Keratinocyte (primary cell): ENCODE measurements around the gene WDSUB1.

Experiments used
- EZH2 ChIP-seq: IDR thresholded peaks from one replicate; pipeline ENCODE4 v1.6.1; 2012; ENCODE audit warnings: inconsistent platforms, mild to moderate bottlenecking, low read length, moderate library complexity
- TF ChIP-seq, protein P1 (sequence below), 3 experiments: IDR thresholded peaks in 1 of 3; conservative IDR thresholded peaks in 1 of 3; optimal IDR thresholded peaks in 1 of 3; 2 replicates in 2 of 3; 3 replicates in 1 of 3; pipeline versions ENCODE3 to v1.5.1; 2011; ENCODE audit warnings: low read length in 3 of 3, mild to moderate bottlenecking in 3 of 3, moderate library complexity in 2 of 3, control low read depth in 1 of 3, inconsistent platforms in 1 of 3; ENCODE audit not compliant: insufficient read depth in 2 of 3; ENCODE audit errors: extremely low read depth in 1 of 3

DNA sequence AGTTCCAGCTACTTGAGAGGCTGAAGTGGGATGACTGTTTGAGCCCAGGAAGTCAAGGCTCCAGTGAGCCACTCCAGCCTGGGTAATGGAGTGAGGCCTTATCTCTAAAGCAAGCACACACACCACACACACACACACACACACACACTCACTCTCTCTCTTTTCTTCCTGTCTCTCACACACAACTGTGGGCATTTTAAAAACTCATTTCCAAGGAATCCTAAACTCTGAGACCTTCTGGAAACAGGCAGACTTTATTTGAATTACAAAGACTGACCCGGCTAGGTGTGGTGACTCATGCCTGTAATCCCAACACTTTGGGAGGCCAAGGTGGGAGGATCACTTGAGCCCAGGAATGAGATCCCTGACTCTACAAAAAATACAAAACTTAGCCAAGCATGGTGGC is 21.3 kb downstream of the WDSUB1 start:
- TF ChIP-seq, protein P1, sequence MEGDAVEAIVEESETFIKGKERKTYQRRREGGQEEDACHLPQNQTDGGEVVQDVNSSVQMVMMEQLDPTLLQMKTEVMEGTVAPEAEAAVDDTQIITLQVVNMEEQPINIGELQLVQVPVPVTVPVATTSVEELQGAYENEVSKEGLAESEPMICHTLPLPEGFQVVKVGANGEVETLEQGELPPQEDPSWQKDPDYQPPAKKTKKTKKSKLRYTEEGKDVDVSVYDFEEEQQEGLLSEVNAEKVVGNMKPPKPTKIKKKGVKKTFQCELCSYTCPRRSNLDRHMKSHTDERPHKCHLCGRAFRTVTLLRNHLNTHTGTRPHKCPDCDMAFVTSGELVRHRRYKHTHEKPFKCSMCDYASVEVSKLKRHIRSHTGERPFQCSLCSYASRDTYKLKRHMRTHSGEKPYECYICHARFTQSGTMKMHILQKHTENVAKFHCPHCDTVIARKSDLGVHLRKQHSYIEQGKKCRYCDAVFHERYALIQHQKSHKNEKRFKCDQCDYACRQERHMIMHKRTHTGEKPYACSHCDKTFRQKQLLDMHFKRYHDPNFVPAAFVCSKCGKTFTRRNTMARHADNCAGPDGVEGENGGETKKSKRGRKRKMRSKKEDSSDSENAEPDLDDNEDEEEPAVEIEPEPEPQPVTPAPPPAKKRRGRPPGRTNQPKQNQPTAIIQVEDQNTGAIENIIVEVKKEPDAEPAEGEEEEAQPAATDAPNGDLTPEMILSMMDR (optimal IDR thresholded peaks at IDR 0.05 in 1 of 3, IDR thresholded peaks at IDR 0.05 in 1 of 3, conservative IDR thresholded peaks at IDR 0.05 in 1 of 3; ENCODE audit: extremely low read depth in 1 of 3, insufficient read depth in 2 of 3, low read length in 3 of 3): no peak
- no peak for TF ChIP-seq EZH2
